Choroid plexus epithelial cell (primary cell): ENCODE results near the gene UGT1A6.

Experiments used
- DNase-seq: peaks from one replicate; pipeline ENCODE4 v3.0.0-alpha.2; 2010; ENCODE audit warnings: low read depth
- H3K4me3 ChIP-seq: 2 replicates; pipeline ENCODE4 v1.5.1; 2011; ENCODE audit warnings: low read depth, mild to moderate bottlenecking, control low read depth, low read length, moderate library complexity
- TF ChIP-seq, protein P1 (sequence below): conservative IDR thresholded peaks from 2 replicates; pipeline ENCODE4 v1.5.1; 2011; ENCODE audit warnings: low read depth, mild to moderate bottlenecking, control low read depth, inconsistent platforms, low read length, moderate library complexity

The UGT1A6 gene

DNA sequence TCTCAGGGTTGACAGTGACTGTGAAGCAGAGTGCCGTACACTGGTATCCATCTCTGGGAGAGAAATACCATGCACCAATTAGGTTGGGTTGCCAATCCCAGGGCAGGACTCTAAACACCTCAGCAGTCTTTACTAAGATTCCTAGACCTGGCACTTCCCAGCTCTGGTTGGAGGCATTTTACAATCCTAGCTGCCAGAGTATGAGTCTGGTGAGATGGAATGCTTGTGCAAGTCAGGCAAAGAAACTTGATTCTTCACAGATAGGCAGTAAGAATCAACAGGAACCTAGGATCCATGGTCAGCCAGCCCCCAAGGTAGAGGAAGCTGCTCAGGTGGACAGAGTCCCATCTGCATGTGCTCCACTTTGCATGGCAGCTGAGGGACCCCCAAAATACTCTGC lies 14.0 kb downstream of the UGT1A6 start:
- H3K4me3 ChIP-seq, result no peak overlapping the region
- TF ChIP-seq, protein P1, sequence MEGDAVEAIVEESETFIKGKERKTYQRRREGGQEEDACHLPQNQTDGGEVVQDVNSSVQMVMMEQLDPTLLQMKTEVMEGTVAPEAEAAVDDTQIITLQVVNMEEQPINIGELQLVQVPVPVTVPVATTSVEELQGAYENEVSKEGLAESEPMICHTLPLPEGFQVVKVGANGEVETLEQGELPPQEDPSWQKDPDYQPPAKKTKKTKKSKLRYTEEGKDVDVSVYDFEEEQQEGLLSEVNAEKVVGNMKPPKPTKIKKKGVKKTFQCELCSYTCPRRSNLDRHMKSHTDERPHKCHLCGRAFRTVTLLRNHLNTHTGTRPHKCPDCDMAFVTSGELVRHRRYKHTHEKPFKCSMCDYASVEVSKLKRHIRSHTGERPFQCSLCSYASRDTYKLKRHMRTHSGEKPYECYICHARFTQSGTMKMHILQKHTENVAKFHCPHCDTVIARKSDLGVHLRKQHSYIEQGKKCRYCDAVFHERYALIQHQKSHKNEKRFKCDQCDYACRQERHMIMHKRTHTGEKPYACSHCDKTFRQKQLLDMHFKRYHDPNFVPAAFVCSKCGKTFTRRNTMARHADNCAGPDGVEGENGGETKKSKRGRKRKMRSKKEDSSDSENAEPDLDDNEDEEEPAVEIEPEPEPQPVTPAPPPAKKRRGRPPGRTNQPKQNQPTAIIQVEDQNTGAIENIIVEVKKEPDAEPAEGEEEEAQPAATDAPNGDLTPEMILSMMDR, result no peak
- peak; percentile 62 for DNase-seq

DNA sequence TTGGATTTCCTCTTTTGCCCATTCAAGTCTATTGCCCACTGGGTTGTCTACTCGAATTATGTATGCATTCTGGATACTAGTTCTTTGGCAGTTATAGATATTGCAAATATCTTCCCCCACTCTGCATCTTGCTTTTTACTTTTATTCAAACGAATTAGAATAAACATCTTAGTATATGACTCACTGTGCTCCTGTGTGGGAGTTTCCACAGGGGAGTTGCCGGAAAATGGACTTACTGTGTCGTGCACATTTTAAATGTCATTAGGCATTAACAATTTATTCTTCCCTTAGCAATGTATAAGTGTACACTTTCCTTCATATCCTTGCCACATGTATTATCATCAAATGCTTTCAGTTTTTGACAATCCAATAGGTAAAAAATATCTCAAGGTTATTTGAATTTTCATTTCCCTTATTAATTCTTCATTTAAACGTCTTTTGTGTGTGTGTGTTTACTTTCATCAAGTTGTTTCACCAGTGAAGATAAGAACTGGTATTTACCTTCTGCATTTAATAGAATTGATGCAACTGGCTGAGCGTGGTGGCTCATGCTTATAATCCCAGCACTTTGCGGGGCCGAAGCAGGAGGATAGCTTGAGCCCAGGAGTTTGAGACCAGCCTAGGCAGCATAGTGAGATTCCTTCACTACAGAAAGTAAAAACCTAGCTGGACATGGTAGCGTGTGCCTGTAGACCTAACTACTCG lies 15.4 kb downstream of the UGT1A6 start:
- peak; percentile 45 for DNase-seq
- TF ChIP-seq, protein P1, result no peak
- no peak overlapping the region for H3K4me3 ChIP-seq

DNA sequence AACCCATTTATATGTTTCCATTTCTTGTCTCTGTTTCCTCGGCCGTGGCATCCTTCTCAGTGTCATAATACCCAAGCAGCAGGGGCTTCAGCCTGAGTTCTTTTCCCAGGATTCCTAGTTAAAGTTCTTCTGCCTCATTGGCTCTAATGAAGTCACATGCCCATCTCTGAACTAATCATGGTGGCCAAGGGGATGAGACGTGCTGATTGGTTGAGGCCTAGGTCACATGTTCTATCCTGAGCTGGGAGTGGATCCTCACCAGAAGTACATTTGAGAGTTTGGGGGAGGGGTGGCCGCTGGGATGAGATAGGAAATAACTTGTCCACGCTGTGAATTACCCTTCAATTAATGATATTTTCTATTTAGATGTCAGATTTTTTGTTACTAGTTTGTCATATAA lies 16.3 kb downstream of the UGT1A6 start:
- no peak overlapping the region for H3K4me3 ChIP-seq
- TF ChIP-seq, protein P1, result no peak
- DNase-seq, result no peak

GRCh38 chr2:233711312-233712008 lies 18.8 kb downstream of the UGT1A6 start:
- H3K4me3 ChIP-seq, result no peak overlapping the region
- peak; percentile 85 for DNase-seq
- TF ChIP-seq, protein P1, result peak; percentile 98

DNA sequence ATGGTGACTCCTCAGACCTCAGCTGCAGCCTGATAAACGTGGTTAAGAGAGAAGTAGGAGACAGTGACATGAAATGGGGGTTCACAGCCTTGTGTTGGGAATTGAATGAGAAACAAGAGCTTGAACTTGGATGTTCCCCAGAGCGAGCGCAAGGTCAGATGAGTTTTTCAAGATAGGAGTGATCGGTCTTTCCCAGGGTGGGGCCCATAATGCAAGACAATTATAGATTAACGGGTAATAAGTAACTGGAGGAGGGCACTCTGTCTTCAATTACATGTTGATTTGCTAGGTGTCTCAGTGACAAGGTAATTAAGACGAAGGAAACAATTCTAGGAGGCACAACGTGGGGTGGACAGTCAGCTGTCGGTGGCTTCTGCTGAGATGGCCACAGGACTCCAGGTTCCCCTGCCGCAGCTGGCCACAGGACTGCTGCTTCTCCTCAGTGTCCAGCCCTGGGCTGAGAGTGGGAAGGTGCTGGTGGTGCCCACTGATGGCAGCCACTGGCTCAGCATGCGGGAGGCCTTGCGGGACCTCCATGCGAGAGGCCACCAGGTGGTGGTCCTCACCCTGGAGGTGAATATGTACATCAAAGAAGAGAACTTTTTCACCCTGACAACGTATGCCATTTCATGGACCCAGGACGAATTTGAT lies 20.0 kb downstream of the UGT1A6 start, which contains the start of gene UGT1A5:
TSS of gene UGT1A5 (plus strand) at position 297 of the 651 bp plus-strand sequence. CDS start at position 382, 85 bp downstream.
- TF ChIP-seq, protein P1, result no peak
- H3K4me3 ChIP-seq, result no peak within 1 kb of the TSS
- no peak for DNase-seq

GRCh38 chr2:233713262-233713615 lies 20.5 kb downstream of the UGT1A6 start:
- DNase-seq, result no peak
- TF ChIP-seq, protein P1, result no peak
- H3K4me3 ChIP-seq, result no peak overlapping the region
